SIG-M5 treated with dmso at 0.1 percent for 504 hours (cell line): ENCODE data around the gene TMCC1.

ENCODE experiments used
- DNase-seq: peaks from one replicate; lab custom pipeline; 2025; ENCODE audit not compliant: unreplicated experiment; lab: John Stamatoyannopoulos, UW

TMCC1 gene

DNA sequence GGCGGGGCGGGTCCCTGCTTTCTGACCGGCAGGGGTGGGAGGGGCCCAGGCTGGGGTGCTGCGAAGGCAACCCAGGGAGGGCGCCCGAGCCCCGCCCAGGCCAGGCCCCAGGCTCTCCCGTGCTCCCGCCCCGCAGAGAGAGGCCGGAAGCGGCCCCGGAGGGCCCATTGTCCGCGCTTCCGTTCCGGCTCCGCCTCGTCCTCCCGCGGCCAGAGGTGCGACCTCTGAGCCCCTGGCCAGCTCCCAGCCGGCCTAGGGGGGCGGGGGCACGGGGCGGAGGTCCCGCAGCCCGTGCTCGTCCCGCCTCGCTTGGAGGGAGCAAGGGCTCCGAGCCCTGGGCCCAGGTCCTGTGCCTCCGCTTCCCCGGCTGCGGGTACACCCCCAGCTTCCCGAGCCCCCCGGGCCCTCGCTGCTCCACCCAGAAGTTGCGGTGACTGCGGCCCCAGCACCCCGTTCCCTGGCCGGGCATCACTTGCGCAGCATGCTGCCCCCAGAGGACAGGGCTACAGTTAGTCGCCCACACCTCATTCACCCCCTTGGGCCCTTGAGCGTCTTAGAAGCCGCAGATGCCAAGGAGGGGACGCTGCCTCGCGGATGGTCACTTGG is 266.7 kb downstream of the TMCC1 start:
- DNase-seq = peak; percentile 72

DNA sequence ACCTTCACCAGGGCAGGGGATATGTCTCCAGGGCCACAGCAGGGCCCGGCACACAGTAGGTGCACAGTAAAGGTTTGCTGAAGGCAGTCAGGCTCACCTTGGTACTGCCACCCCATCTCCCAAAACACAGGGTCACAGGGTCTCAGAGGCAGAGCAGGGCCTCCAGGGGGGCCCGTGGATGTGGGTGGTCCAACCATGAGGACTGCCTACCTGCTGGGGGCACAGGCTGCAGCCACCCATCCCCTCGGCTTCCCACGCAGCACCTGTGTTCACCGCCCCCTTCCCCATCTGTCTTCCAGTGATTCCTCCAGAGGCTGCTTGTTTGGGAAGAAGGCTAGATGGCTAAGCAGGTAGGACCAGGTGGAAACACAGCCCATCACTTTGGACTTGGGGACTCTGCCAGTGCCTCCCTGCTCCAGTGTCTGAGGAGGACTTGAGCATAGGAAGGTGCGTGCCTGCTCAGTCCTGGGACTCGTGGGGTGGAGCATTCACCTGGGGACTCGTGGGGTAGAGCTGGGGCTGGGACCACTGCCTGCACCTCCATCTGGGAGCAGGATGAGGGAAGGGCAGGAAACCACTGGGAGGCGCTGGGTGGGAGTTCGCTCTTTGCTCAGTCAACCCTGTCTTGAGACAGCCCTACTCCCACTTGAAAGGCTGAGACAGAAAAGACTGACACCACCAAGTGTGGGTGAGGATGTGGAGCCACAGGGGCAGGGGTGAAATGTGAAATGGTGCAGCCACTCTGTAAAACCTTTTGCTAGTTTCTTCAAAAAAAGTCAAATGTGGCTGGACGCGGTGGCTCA is 268.2 kb downstream of the TMCC1 start:
- no peak for DNase-seq

DNA sequence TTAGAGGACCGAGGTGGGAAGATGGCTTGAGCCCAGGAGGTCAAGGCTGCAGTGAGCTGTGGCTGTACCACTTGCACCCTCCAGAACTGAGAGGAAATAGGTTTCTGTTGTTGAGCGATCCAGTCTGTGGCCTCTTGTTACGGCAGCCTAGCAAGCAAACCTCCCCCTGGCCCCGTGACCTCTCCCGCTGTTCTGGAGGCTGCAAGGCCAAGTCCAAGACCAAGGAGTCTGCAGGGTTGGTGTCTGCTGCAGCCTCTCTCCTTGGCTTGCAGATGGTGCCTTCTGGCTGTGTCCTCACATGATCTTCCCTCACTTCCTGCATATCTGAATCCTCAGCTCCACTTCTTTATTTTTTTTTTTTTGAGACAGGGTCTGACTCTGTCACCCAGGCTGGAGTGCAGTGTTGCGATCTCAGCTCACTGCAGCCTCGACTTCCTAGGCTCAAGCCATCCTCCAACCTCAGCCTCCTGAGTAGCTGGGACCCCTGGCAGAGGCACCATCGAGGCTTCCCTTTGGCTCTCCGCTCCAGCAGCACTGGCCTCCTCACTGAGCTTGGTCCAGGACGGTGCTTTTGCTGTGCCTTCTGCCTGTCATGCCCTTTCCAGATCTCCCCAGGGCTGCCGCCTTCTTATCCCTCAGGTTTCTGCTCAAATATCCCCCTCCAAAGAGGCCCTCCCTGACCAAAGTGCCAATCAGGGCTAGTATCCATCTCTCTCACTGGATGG is 269.0 kb downstream of the TMCC1 start:
- DNase-seq = no peak

DNA sequence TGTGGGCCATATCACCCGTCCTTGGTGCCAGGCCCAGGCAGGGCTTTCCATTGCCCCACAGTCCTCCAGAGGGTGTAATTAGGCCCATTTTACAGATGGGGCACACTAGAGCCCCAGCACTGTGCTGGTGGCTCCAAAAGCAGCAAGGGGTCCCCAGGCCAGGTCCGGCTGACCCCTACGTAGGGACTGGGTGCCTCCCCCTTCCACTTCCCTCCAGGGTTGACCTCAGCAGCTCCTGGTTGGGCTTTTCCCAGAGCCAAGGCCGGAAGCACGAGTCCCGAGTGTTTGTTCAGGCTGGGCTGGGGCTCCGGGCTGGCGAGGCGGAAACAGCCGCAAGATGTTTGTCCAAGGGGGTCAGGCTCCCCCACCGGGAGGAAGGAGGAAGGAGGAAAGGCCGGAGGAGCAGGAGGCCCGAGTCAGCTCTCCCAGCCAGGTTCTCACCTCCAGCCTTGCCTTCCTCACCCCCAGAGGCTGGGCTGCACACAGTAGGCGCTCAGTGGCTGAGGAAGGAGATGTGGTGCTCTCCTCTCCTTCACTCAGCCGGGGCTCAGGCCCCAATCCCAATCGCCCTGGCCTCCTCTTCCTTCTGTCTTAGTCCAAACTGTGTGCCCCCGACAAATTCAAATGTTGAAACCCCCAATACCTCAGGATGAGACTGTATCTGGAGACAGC is 269.9 kb downstream of the TMCC1 start:
- no peak for DNase-seq

DNA sequence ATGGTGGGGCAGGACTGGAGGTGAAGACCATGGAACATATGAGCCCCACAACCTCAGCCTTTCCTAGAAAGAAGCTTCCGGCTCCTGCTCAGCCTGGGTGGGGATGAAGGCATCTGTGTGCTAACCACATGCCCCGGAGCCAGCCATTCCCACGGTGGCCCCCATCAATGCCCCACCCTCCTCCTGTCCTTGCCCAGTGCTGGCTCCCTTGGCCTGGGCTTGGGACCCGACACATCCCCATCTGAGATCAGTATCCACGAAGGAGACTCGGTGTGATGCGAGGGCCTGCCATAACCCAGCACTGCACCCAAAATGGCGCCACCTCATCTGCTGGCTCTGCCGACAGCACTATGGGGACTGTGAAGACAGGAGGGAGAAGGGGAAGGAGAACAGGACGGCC is 270.6 kb downstream of the TMCC1 start:
- no peak for DNase-seq

DNA sequence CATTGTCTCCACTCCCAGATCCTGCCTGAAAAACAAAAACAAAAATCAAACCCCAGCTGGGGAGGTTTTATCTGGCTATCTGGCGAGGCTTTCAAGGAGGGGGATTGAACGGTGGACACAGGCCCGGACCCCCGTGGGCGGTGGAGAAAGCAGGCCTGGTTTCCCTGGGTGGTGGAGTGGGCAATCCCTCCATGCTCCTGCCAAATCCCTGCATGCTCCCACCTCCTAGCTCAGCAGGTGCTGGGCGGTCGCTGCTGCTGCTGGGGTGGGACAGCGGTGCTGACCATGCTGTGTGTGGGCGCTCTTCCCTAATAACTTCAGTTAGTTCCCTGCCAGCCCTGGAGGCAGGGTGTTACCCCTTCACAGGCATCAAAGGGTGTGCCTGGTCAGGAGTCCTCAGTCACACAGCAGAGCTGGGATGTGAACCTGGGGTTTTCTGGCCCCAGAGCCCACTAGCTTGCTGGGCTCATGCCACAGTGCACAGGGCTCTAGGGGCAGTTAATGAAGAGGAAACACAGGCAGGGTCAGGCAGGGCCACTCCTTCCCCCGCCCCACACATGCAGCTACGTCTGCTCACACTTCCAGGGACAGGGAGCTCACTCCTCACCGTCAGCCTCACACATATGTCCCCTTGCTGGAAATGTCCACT is 271.2 kb downstream of the TMCC1 start:
- DNase-seq = no peak

DNA sequence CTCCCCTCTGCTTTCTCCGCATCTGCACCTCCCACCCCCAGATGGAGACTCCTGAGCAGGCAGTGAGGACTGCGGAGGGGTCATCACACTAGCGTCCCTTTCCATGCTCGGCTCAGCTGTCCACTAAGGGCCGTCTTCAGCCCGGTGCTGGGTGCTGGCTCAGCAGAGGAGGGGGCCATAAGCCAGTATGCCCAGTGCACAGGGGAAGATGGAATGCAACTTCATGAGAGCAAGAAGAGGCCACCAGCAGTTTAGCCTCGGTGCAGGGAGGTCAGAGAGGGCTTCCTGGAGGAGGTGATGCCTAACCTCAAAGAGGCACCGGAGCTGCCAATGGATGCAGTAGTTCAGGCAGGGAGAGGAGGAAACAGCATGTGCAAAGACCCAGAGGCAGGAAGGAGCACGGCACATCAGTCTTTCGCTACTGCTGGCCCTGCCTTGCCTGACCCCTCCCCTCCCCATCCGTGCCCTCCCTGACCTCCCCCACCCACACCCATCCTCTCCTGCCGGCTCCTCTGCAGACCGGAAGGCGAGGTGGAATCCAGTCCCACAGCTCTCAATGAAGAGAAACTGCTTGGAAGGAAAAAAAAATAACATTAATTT is 271.8 kb downstream of the TMCC1 start:
- DNase-seq = no peak

DNA sequence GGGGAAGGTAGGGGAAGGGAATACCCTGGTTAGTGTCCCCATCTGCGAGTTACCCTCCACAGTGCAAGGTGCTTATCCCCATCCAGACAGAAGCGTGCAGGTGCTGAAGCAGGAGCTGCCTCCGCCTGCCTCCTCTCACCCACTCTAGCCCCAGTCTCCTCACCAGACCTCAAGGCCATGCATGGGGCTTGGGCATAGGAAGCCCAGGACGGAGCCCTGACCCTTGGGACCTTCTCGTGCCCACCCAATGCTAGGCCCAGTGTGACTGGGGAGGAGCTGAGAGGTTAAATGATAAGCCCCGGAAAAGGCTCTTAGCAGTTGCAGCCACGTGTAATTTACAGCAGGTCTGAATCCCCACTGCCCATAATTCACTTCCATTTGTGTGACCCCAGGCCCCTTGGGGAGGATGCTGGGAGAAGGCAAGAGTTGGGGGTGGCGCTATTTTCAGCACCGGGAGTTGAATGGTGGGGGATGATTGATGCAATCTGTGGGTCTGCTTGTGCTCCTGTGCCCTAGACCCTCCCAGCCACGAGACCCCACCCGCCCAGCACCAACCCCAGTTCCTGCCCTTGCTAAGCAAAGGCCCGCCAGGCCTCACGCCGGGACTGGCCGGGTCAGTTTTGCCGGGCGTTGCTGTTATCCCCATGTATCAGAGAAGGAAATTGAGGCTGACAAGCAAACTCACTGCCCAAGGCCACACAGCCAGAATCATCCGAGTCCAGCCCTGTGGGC is 272.5 kb downstream of the TMCC1 start:
- DNase-seq = no peak

DNA sequence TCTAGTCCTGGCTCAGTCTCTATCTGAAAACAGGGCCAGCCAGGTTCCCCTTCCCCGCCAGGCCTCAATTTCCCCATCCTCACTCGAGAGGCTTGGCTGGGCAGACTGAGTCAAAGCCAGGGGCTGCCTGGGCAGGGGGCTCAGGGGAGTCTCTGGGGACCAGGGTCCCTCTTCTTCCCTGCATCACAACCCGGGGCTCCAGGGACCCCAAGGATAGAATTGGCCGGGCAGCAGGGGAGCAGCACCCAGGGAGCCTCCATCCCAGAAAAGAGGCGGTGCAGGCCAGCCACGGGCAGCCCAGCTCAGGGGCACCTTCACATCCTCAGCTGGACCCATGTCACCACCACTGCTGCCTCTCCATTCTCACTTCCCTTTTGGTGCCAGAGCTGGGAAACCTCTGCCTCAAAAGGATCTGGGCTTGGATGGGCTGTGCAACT is 273.8 kb downstream of the TMCC1 start:
- DNase-seq = peak; percentile 53

DNA sequence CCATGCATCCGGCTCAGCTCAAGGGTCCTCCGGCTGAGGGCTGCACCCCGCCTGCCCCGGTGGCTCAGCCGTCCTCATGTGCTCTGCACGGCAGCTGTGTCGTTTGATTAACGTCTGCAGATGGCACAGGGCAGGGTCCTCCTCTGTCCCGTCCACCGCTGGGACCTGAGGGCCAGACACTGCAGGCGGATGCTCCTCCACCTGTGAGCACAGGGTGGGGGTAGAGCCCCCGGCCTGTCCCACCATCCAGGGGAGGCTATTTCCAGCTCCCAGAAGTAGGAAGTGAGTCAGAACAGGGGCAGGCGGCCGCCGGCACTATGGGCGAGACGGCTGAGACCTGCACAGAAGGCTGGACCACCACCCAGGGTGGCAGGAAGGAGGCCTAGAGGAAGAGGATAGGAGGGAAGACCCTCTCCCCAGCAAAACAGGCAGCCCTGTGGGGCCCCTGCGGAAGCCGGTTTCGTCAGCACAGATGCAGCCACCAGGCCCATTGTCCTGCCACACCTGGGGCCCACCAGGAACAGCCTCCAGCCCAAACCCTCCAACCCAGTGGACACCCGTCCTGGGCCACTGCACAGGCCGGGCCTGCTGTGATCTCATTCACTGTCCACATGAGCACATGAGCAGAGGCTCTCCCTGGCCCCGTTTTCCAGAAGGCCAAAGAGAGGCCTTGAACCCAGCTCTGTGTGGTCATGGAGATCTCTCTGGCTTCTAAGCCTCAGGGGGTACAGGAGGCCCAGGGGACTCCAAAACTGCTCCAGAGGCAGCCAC is 274.4 kb downstream of the TMCC1 start:
- no peak for DNase-seq

DNA sequence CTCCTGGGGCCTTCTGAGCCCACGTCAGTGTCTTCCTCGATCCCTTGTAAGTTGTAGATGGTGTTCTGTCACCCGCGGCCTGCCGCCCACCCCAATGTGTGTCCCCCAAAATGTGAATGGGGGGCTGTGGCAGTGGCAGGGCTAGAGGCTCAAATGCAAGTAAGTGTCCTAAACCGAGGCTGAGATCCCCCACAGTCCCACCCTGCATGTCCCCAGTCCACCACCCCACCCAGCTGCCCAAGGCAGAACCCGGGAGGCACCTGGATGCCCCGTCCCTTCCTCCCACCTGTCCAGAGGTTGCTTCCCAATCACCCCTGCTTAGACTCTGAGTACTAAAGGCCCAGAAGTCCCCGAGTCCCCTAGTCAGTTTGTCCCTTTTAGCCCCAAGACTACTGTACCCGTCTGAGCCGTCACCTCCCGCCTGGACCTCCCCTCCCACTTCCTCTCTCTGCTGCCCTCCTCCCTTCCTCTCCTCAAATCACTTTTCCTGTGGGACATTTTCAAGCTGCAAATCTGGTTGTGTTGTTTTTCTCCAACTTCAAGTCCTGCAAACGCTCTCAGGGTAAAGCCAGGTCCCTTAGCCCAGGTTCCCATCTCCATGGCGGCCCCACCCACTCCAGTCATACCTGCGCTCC is 275.2 kb downstream of the TMCC1 start:
- DNase-seq = no peak

DNA sequence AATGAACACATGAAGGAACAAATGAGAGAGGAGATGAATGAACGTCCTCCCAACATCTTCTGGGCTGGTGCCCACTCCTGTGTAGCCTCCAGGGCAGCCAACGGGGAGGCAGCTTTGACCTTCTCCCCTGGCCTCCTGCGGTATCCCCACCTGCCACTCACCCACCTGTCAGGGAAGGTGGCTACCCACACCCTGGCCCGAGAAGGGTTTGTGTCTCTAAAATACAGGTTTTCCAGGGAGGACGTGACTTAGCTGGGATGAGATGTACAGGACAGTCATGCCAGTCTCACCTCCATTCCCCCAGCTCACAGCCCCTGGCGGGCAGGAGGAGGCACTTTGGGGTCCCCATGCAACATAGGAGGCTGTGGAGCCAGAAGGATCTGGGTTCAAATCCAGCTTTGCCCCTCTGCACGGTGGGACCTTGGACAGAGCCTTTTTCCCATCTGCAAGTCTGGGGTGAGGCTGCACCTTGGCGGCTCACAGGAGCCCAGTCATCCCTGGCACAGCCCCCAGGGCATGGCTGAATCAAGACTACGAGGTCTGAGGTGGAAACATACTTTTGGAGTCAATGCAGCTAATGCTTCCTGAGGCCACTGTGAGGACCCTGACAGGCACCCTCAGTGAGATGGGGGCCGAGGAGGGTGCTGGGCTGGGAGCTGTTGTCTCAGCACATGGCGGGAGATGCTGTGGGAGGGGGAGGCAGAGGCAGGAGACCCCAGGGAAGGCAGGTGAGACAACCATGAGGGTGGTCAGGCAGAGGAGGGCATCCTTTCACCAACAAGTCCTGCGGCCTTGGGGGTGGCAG is 275.9 kb downstream of the TMCC1 start:
- DNase-seq = no peak

DNA sequence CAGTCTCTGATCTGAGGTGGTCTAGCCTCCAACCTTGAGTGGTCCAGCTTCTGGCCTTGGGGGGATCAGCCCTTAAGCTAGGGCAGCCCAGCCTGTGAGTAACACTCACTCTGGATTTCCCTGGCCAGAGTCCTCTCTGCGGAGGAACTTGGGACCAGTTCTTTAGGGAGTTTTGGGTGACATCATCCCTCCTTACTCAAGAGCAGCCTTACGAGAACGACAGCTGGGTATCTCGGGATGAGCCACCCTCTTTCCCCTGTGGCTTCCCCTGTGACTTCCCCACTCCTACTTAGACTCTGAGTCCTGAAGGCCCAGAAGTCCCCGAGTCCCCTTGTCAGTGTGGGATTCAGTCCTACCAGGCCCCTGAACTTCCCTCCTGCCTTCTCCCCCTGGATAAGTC is 276.8 kb downstream of the TMCC1 start:
- no peak for DNase-seq

DNA sequence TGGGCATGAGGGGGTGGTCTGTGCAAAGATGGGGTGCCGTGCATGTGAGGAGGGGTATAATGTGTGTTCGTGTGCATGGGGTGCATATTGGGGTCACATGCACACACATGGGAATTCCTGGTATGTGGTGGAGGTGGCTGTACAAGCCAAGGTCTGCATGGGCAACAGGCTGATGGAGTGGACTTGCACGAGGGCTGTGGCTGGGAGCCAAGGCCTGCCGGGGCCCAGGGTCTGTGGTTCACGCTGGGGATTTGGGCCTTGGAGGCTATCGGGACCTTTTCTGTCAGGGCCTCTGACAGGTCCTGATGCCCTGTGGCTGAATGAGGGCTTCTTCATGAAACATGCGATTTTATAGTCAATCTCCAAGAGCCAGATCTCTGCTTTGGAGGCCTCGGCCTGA is 277.2 kb downstream of the TMCC1 start:
- no peak for DNase-seq

DNA sequence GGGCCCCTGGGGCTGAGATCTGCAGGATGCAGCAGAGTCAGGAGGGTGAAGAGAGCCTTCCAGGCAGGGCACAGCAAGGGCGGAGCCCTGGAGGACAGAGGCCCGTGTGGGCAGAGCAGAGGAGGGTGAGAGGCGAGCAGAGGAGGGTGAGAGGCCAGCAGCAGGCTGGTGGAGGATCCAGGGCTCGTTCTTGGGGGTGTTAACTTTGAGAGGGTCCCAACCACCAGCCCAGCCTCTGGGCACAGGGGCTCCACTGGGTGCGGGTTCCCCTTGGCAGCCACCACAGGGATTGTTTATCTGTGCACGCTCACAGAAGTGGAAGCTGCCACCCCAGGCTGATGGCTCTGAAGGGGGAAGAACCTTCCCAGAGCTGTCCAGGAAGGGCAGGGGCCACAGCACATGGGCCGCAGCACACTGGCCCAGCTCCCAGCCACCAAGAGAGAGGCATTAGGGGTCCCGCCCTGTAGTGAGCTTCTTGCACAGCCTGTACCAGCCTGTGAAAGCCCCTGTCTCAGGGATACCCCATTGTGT is 277.7 kb downstream of the TMCC1 start:
- DNase-seq = no peak

DNA sequence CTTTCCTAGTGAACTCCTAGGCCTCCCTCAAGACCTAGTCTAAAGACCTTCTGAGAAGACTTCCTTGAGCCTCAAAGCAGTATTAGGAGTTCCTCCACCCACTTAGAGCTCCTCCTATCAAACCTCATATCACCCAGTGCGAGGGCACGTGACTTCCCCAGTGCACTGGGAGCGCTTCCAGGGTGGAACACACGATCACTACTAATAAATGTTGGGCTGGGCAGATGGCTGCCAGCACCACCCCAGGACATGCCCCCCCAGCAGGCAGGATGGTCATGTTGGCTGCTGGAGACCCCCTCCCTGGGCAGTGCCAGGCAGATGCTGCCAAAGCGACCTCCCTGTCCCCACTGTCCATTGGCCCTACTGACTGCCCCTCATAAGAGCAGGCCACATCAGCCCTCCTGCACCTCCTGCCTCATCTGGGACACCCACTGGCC is 278.6 kb downstream of the TMCC1 start:
- no peak for DNase-seq

DNA sequence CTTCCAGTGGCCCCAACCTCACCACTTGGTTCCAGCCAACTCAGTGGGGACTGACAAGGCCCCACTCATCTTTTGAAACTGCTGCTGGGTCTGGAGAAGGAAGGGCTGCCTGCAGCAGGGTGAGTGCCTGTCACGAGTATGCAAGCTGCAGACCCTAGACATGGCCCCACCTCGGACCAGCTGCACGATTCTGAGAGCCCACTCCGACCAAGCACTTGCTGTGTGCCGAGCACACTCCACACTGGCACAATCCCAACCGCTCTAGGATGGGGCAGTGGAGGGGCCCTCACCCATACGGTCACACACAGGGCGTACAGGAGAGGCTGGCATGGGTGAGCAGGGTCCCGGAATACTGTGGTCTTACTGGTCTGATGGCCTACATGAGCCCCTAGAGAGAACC is 279.1 kb downstream of the TMCC1 start:
- no peak for DNase-seq

DNA sequence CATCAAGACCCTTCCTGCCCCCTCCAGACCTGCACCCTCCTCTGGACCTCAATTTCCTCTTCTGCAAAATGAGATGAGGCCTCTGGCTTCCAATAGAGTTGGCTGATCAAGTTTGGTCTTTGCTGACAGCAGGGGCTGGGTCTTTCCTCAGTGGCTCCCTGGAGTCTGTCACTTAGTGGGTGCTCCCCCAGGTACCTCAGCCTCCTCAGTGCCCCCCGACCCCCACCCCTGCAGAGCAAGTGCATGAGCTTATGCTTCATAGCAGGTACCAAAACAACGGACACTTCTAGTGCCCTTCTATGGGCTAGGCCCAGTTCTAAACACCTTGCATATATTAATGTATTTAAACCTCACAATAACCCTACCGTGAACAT is 280.2 kb downstream of the TMCC1 start:
- no peak for DNase-seq
